Gastroesophageal sphincter (tissue), 3 donors: Measurements from ENCODE around the gene PDZRN4.

Experiments
- CTCF ChIP-seq, 4 experiments: fragments of 200-600 bp in 2 of 4; fragments of 450-650 bp in 2 of 4; sonication (generic) in 1 of 4; IDR thresholded peaks; one replicate each; pipeline ENCODE4 v1.5.1; 2017 to 2019; ENCODE audit warnings: antibody characterized with exemption in 4 of 4, mild to moderate bottlenecking in 2 of 4, moderate library complexity in 2 of 4
- POLR2A ChIP-seq, 2 donors: fragments of 450-650 bp; IDR thresholded peaks; one replicate each; pipeline ENCODE4 v1.6.1; 2017; ENCODE audit warnings: antibody characterized with exemption in 2 of 2, mild to moderate bottlenecking in 2 of 2, moderate library complexity in 1 of 2

GRCh38 chr12:41269056-41269455 lies 80.9 kb downstream of the PDZRN4 start:
- TF ChIP-seq CTCF (IDR thresholded peaks at IDR 0.05) (no peak), POLR2A (IDR thresholded peaks at IDR 0.05) (no peak)
